Prostate gland (tissue), 2 donors: ENCODE measurements around the gene VGF. TPM values are rescaled to one million over a fixed set of nuclear protein-coding genes. Genes with fewer than 3 reads are reported as not detected.

Source experiments
- DNase-seq: peaks from one replicate; pipeline ENCODE4 v3.0.0-alpha.2; 2019; ENCODE audit warnings: low spot score
- H3K27ac ChIP-seq, 2 donors: fragments of 200-600 bp; sonication (generic); 2 replicates each; pipeline ENCODE4 v1.5.1; 2017 to 2019
- H3K27me3 ChIP-seq: fragments of 200-600 bp; sonication (generic); replicated peaks from 2 replicates; pipeline ENCODE4 v1.5.1; 2019; ENCODE audit not compliant: insufficient read depth
- H3K36me3 ChIP-seq, 2 donors: fragments of 200-600 bp; sonication (generic); 1 replicate in 1 of 2; 2 replicates in 1 of 2; pipeline versions ENCODE4 v1.5.1 to v1.8.1; 2017 to 2019
- H3K4me1 ChIP-seq: fragments of 200-600 bp; sonication (generic); replicated peaks from 2 replicates; pipeline ENCODE4 v1.5.1; 2019
- H3K4me3 ChIP-seq, 2 donors: fragments of 200-600 bp; sonication (generic); 2 replicates each; pipeline ENCODE4 v1.5.1; 2017 to 2019
- H3K9me3 ChIP-seq: fragments of 200-600 bp; sonication (generic); 2 replicates; pipeline ENCODE4 v1.5.1; 2017
- POLR2A ChIP-seq: fragments of 450-650 bp; IDR thresholded peaks from one replicate; pipeline ENCODE4 v1.6.1; 2016; ENCODE audit warnings: antibody characterized with exemption, mild to moderate bottlenecking
- POLR2AphosphoS5 ChIP-seq: sonication (generic); formaldehyde crosslinking; IDR thresholded peaks from one replicate; pipeline ENCODE4 v1.6.1; 2017; ENCODE audit warnings: antibody characterized with exemption
- WGBS: methylation state at CpG from one replicate; pipeline ENCODE4 v1.1.5; 2018; 5-methylcytosine and 5-hydroxymethylcytosine counted together
- intact Hi-C: fragments of 100-400 bp; cut with DNase I; formaldehyde crosslinking; loops from one replicate; pipeline ENCODE4 v1.14.2; 2022
- total RNA-seq, 2 donors: library from RNA; depleted of rRNA; stranded (reverse); fragments of >200 nt; gene quantifications; one replicate each; pipeline ENCODE4 v1.1.0, GENCODE V29; 2016
- TF ChIP-seq, protein P1 (sequence below), 4 experiments: fragments of 200-600 bp in 2 of 4; fragments of 450-650 bp in 2 of 4; sonication (generic) in 2 of 4; IDR thresholded peaks; 1 replicate in 3 of 4; 2 replicates in 1 of 4; pipeline ENCODE4 v1.5.1; 2016 to 2019; ENCODE audit warnings: antibody characterized with exemption in 4 of 4, mild to moderate bottlenecking in 2 of 4, moderate library complexity in 2 of 4

The VGF gene
- total RNA-seq, 2 donors from 2014 or later, result 0.14 to 0.68 TPM

DNA sequence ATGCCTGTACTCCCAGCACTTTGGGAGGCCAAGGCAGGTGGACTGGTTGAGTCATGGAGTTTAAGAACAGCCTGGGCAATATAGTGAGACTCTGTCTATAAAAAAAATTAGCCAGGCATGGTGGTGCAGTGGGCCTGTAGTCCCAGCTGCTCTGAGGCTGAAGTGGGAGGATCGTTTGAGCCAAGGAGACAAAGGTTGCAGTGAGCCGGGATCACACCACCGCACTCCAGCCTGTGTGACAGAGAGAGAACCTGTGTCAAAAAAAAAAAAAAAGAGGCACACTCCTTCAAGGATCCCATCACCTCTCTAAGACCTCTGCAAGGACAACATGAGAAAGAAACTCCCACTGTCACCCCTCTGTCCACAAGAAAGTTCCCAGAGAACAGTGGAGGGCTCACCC is 10.3 kb upstream of the VGF start:
- no peaks in the 10 kb centered on the region for H3K36me3 ChIP-seq
- TF ChIP-seq, protein P1, sequence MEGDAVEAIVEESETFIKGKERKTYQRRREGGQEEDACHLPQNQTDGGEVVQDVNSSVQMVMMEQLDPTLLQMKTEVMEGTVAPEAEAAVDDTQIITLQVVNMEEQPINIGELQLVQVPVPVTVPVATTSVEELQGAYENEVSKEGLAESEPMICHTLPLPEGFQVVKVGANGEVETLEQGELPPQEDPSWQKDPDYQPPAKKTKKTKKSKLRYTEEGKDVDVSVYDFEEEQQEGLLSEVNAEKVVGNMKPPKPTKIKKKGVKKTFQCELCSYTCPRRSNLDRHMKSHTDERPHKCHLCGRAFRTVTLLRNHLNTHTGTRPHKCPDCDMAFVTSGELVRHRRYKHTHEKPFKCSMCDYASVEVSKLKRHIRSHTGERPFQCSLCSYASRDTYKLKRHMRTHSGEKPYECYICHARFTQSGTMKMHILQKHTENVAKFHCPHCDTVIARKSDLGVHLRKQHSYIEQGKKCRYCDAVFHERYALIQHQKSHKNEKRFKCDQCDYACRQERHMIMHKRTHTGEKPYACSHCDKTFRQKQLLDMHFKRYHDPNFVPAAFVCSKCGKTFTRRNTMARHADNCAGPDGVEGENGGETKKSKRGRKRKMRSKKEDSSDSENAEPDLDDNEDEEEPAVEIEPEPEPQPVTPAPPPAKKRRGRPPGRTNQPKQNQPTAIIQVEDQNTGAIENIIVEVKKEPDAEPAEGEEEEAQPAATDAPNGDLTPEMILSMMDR (IDR thresholded peaks at IDR 0.05), result no peak
- TF ChIP-seq POLR2AphosphoS5, result no peak
- 28% methylated on average over 3 of the region's 3 CpGs for WGBS
- intact Hi-C loops, result no loop called here
- peaks cover 48% of the 10 kb centered on the region for H3K27me3 ChIP-seq
- peaks cover 5% of the 10 kb centered on the region for H3K4me1 ChIP-seq
- no peak overlapping the region for H3K27ac ChIP-seq
- no peak overlapping the region for H3K4me3 ChIP-seq
- no peak for DNase-seq
- H3K9me3 ChIP-seq, result no peaks in the 10 kb centered on the region

DNA sequence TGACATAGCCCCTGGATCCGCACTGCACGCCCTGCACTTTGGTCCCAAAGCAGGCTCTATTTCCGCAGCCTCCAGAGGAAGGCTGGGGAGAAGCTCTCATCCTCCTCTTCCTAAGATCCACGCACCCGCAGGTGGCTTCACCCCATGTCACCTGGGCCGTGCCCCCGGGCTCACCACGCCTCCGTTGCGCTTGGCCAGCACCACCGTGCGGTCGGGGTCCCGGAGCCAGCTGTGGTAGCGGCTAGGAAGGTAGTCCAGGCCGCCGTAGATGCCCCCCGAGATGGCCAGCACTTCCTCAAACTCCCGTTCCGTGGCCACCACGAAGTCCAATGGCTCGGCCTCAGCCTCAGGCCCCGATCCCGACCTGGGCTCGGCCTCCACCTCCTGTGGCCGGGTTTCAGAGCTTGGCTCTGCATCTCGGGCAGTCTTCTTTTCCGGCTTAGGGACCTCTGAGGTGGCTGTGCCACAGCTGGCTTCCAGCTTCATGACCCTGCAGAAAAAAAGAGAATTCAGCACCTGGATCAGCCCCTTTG is 9.0 kb upstream of the VGF start:
- H3K9me3 ChIP-seq, result no peaks in the 10 kb centered on the region
- 6% methylated on average over 26 of the region's 28 CpGs for WGBS
- no peak for DNase-seq
- no peak overlapping the region for H3K27ac ChIP-seq
- no peaks in the 10 kb centered on the region for H3K36me3 ChIP-seq
- intact Hi-C loops, result no loop called here
- H3K4me3 ChIP-seq, result no peak overlapping the region
- TF ChIP-seq, protein P1 (IDR thresholded peaks at IDR 0.05), result no peak
- TF ChIP-seq POLR2A, result no peak
- no peak for TF ChIP-seq POLR2AphosphoS5
- H3K27me3 ChIP-seq, result peaks cover 43% of the 10 kb centered on the region
- H3K4me1 ChIP-seq, result peaks cover 5% of the 10 kb centered on the region

DNA sequence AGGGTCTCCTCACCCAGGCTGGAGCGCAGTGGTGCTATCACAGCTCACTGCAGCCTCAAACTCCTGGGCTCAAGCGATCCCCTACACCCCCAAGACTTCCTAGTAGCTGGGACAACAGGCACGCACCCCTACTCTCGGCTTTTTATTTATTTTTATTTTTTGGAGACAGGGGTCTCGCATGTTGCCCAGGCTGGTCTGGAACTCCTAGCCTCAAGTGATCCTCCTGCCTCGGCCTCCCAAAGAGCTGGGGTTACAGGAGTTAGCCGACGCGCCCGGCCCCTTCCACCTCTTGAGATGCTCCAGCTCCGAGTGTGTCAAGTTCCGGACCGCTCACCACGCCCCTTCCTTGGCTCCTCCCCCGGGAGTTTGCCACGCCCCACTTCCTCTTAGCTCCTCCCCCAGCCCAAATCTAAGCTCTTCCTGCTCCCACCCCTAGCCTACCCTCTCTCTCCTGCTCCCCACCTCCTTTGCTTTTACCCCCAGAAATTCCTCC is 8.4 kb upstream of the VGF start:
- H3K4me3 ChIP-seq, result no peak overlapping the region
- no peaks in the 10 kb centered on the region for H3K36me3 ChIP-seq
- H3K27me3 ChIP-seq, result peaks cover 43% of the 10 kb centered on the region
- H3K27ac ChIP-seq, result no peak overlapping the region
- TF ChIP-seq POLR2A (no peak), POLR2AphosphoS5 (no peak)
- TF ChIP-seq, protein P1 (IDR thresholded peaks at IDR 0.05), result no peak
- no peak for DNase-seq
- H3K9me3 ChIP-seq, result no peaks in the 10 kb centered on the region
- peaks cover 5% of the 10 kb centered on the region for H3K4me1 ChIP-seq
- intact Hi-C loops, result no loop called here
- 3% methylated on average over 16 of the region's 16 CpGs for WGBS

DNA sequence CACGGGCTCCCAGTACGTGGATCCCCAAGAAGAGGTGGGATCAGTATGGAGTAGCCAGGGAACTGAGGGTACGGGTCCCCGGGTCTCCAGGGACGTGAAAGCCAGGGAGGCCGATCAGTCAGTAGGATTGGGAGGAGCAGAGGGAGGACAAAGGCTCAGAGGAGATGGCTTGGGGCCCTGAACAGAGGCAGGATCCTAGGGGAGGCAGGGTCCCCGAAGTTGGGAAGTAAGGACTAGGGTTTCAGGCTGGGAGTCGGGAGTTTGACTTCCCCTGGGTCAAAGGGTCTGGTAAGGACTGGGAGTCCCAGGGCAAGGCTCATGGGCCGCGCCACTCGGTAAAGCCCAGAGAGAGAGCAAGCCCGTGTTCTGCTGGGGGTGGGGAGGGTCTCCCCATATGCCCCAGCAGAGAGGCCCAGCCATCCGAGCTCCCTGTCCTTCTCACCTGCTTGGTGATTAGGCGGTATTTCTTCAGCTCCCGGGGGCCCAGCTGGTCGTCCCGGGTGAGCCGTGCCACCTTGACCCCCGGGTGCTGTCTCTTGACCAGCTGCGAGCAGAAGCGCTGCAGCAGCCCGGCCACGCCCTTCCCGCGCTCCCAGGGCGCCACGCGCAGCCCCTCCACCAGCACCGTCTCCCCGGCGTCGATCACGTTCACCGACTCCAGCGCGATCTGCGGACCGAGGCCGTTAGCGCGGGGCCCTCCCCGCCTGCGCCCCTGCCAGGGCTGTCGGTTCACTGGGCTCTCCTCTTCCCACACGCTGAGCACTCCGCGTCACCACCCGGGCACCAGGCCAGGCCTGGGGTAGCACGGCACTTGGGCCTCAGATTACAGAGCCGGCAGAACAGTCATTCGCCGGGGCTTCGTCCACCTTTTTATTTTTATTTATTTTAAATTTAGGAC is 7.7 kb upstream of the VGF start:
- TF ChIP-seq, protein P1 (IDR thresholded peaks at IDR 0.05), result peak in 1 of 4 experiments; percentile 4
- no peak for TF ChIP-seq POLR2A
- H3K4me3 ChIP-seq, result no peak overlapping the region
- under 1% methylated on average over 51 of the region's 53 CpGs for WGBS

More for the DNA sequence above, 7.7 kb upstream of the VGF start:
- intact Hi-C loops, result no loop called here
- Histone ChIP-seq H3K27me3 (peaks cover 46% of the 10 kb centered on the region), H3K9me3 (no peaks in the 10 kb centered on the region), H3K4me1 (peaks cover 5% of the 10 kb centered on the region), H3K36me3 (no peaks in the 10 kb centered on the region), H3K27ac (no peak overlapping the region)
- peak; percentile 67 for DNase-seq
